HG03442 (cell line): ENCODE data around the gene SYNC.

Experiments used
- ATAC-seq: cut with Tn5 transposase; IDR thresholded peaks from one replicate; pipeline ENCODE4 v1.9.1; 2021; ENCODE audit warnings: mild to moderate bottlenecking, moderate library complexity; ENCODE audit not compliant: unreplicated experiment

Gene SYNC

GRCh38 chr1:32702599-32703478 lies at the start of gene SYNC:
Gene SYNC, minus strand, starts transcription at chr1:32702770. Its CDS starts 110 bp downstream, at chr1:32702660.
- ATAC-seq, result no peak

GRCh38 chr1:32749771-32750170 lies 47.2 kb upstream of the SYNC start:
- ATAC-seq, result no peak

GRCh38 chr1:32749332-32749731 lies 46.8 kb upstream of the SYNC start:
- no peak for ATAC-seq

GRCh38 chr1:32748926-32749325 lies 46.4 kb upstream of the SYNC start:
- no peak for ATAC-seq

GRCh38 chr1:32748348-32748747 lies 45.8 kb upstream of the SYNC start:
- ATAC-seq, result no peak

GRCh38 chr1:32746130-32746529 lies 43.6 kb upstream of the SYNC start:
- no peak for ATAC-seq

GRCh38 chr1:32744071-32744425 lies 41.5 kb upstream of the SYNC start:
- ATAC-seq, result no peak

GRCh38 chr1:32743380-32744070 lies 41.0 kb upstream of the SYNC start:
- no peak for ATAC-seq

GRCh38 chr1:32742956-32743355 lies 40.4 kb upstream of the SYNC start:
- no peak for ATAC-seq

- no peak for ATAC-seq
Measured at GRCh38 chr1:32742199-32742947, 39.8 kb upstream of the SYNC start.

- no peak for ATAC-seq
Measured at GRCh38 chr1:32741413-32742198, 39.0 kb upstream of the SYNC start.

- no peak for ATAC-seq
Measured at GRCh38 chr1:32741059-32741412, 38.5 kb upstream of the SYNC start.

- ATAC-seq, result no peak
Measured at GRCh38 chr1:32736812-32737791, 34.5 kb upstream of the SYNC start.

GRCh38 chr1:32733582-32734321 lies 31.2 kb upstream of the SYNC start:
- ATAC-seq, result no peak

- no peak for ATAC-seq
Measured at GRCh38 chr1:32729254-32730046, 26.9 kb upstream of the SYNC start.

- ATAC-seq, result no peak
Measured at GRCh38 chr1:32728413-32729077, 26.0 kb upstream of the SYNC start.

GRCh38 chr1:32727876-32728275 lies 25.3 kb upstream of the SYNC start:
- no peak for ATAC-seq

GRCh38 chr1:32725615-32725982 lies 23.0 kb upstream of the SYNC start:
- no peak for ATAC-seq
